Keratinocyte (primary cell): Measurements from ENCODE around the gene PGLYRP3.

Experiments
- EZH2 ChIP-seq: IDR thresholded peaks from one replicate; pipeline ENCODE4 v1.6.1; 2012; ENCODE audit warnings: inconsistent platforms, mild to moderate bottlenecking, low read length, moderate library complexity
- TF ChIP-seq, protein P1 (sequence below), 3 experiments: IDR thresholded peaks in 1 of 3; conservative IDR thresholded peaks in 1 of 3; optimal IDR thresholded peaks in 1 of 3; 2 replicates in 2 of 3; 3 replicates in 1 of 3; pipeline versions ENCODE3 to v1.5.1; 2011; ENCODE audit warnings: low read length in 3 of 3, mild to moderate bottlenecking in 3 of 3, moderate library complexity in 2 of 3, control low read depth in 1 of 3, inconsistent platforms in 1 of 3; ENCODE audit not compliant: insufficient read depth in 2 of 3; ENCODE audit errors: extremely low read depth in 1 of 3

GRCh38 chr1:153343811-153344717 lies 31.3 kb upstream of the PGLYRP3 start:
- TF ChIP-seq, protein P1, sequence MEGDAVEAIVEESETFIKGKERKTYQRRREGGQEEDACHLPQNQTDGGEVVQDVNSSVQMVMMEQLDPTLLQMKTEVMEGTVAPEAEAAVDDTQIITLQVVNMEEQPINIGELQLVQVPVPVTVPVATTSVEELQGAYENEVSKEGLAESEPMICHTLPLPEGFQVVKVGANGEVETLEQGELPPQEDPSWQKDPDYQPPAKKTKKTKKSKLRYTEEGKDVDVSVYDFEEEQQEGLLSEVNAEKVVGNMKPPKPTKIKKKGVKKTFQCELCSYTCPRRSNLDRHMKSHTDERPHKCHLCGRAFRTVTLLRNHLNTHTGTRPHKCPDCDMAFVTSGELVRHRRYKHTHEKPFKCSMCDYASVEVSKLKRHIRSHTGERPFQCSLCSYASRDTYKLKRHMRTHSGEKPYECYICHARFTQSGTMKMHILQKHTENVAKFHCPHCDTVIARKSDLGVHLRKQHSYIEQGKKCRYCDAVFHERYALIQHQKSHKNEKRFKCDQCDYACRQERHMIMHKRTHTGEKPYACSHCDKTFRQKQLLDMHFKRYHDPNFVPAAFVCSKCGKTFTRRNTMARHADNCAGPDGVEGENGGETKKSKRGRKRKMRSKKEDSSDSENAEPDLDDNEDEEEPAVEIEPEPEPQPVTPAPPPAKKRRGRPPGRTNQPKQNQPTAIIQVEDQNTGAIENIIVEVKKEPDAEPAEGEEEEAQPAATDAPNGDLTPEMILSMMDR (optimal IDR thresholded peaks at IDR 0.05 in 1 of 3, IDR thresholded peaks at IDR 0.05 in 1 of 3, conservative IDR thresholded peaks at IDR 0.05 in 1 of 3; ENCODE audit: extremely low read depth in 1 of 3, insufficient read depth in 2 of 3, low read length in 3 of 3), result no peak
- no peak for TF ChIP-seq EZH2
